IMR-90 (cell line): Measurements from ENCODE around the gene PLXNB1. TPM values are rescaled to one million over a fixed set of nuclear protein-coding genes. Genes with fewer than 3 reads are reported as not detected.

Source experiments
- ATAC-seq: fragments of 200-7000 bp; cut with Tn5 transposase; 2 replicates; pipeline ENCODE4 v1.9.1; 2020; ENCODE audit warnings: low read depth, mild to moderate bottlenecking, moderate library complexity
- BruUV-seq: library from RNA; stranded (reverse); fragments of 400-500 nt; replicated peaks from 2 replicates; lab custom pipeline; 2021; lab: Mats Ljungman, UMichigan
- CTCF ChIA-PET: fragments of 300-600 bp; formaldehyde crosslinking; extraction: SDS; loops from one replicate; lab custom pipeline; 2021; ENCODE audit warnings: antibody characterized with exemption; lab: Yijun Ruan, JAX
- POLR2A ChIA-PET: fragments of 300-600 bp; sonication (Branson Sonifier 250); formaldehyde crosslinking; loops from one replicate; lab custom pipeline; 2022; ENCODE audit warnings: antibody characterized with exemption; ENCODE audit not compliant: unreplicated experiment; lab: Charles Lee
- DNase-seq: peaks from one replicate; pipeline ENCODE4 v3.0.0; 2013
- H2AFZ ChIP-seq: replicated peaks from 2 replicates; pipeline ENCODE3; 2013; ENCODE audit warnings: low read length, mild to moderate bottlenecking; ENCODE audit not compliant: poor library complexity
- H2AK5ac ChIP-seq: 2 replicates; pipeline ENCODE4 v1.6.1; 2013; ENCODE audit warnings: low read depth, low read length, inconsistent platforms
- H2AK9ac ChIP-seq: replicated peaks from 2 replicates; pipeline ENCODE3; 2013; ENCODE audit warnings: mild to moderate bottlenecking, low read depth, low read length, moderate library complexity; ENCODE audit not compliant: poor library complexity
- H2BK120ac ChIP-seq: 2 replicates; pipeline ENCODE4 v1.6.1; 2013; ENCODE audit warnings: low read depth, low read length, inconsistent platforms
- H2BK15ac ChIP-seq: 3 replicates; pipeline ENCODE4 v1.6.1; 2013; ENCODE audit warnings: low read depth, low read length, inconsistent platforms
- H2BK20ac ChIP-seq: 2 replicates; pipeline ENCODE4 v1.6.1; 2013; ENCODE audit warnings: low read depth, mild to moderate bottlenecking, inconsistent platforms, low read length, moderate library complexity
- H2BK5ac ChIP-seq: 2 replicates; pipeline ENCODE4 v1.6.1; 2013; ENCODE audit warnings: mild to moderate bottlenecking, low read depth, low read length, inconsistent platforms; ENCODE audit not compliant: poor library complexity, severe bottlenecking
- H3K14ac ChIP-seq: replicated peaks from 2 replicates; pipeline ENCODE4 v1.6.1; 2013; ENCODE audit warnings: low read depth, low read length, inconsistent platforms
- H3K18ac ChIP-seq: 2 replicates; pipeline ENCODE4 v1.6.1; 2013; ENCODE audit warnings: low read depth, low read length, control low read depth
- H3K23ac ChIP-seq: 2 replicates; pipeline ENCODE4 v1.6.1; 2013; ENCODE audit warnings: low read depth, low read length, inconsistent platforms
- H3K27ac ChIP-seq: 2 replicates; pipeline ENCODE4 v1.5.1; 2013; ENCODE audit warnings: mild to moderate bottlenecking, control low read depth, low read length; ENCODE audit not compliant: insufficient read depth
- H3K27me3 ChIP-seq: 2 replicates; pipeline ENCODE4 v1.6.1; 2013; ENCODE audit warnings: low read length; ENCODE audit not compliant: control insufficient read depth, insufficient read depth
- H3K36me3 ChIP-seq: 2 replicates; pipeline ENCODE4 v1.6.1; 2013; ENCODE audit warnings: low read length, mixed read lengths; ENCODE audit not compliant: control insufficient read depth, insufficient read depth
- H3K4ac ChIP-seq: 2 replicates; pipeline ENCODE4 v1.6.1; 2013; ENCODE audit warnings: low read depth, low read length, inconsistent platforms
- H3K4me1 ChIP-seq: 2 replicates; pipeline ENCODE4 v1.6.1; 2013; ENCODE audit warnings: low read length, mixed read lengths; ENCODE audit not compliant: control insufficient read depth, insufficient read depth
- H3K4me2 ChIP-seq: 2 replicates; pipeline ENCODE4 v1.6.1; 2013; ENCODE audit warnings: low read depth, mild to moderate bottlenecking, control low read depth, low read length, moderate library complexity
- H3K4me3 ChIP-seq: 2 replicates; pipeline ENCODE4 v1.5.1; 2013; ENCODE audit warnings: low read depth, mild to moderate bottlenecking, control low read depth, low read length, moderate library complexity; ENCODE audit not compliant: insufficient read depth
- H3K56ac ChIP-seq: 2 replicates; pipeline ENCODE4 v1.6.1; 2013; ENCODE audit warnings: low read length, inconsistent platforms; ENCODE audit not compliant: insufficient read depth; ENCODE audit errors: extremely low read depth
- H3K79me1 ChIP-seq, 2 experiments: 2 replicates each; pipeline ENCODE4 v1.6.1; 2013; ENCODE audit warnings: low read length in 2 of 2, inconsistent platforms in 1 of 2, low read depth in 1 of 2
- H3K9ac ChIP-seq: 2 replicates; pipeline ENCODE4 v1.6.1; 2013; ENCODE audit warnings: low read depth, low read length, control low read depth
- H3K9me1 ChIP-seq: 2 replicates; pipeline ENCODE4 v1.6.1; 2013; ENCODE audit warnings: low read length, inconsistent platforms; ENCODE audit not compliant: insufficient read depth
- H3K9me3 ChIP-seq: 2 replicates; pipeline ENCODE4 v1.6.1; 2013; ENCODE audit warnings: low read length; ENCODE audit not compliant: control insufficient read depth, insufficient read depth
- H4K20me1 ChIP-seq: 2 replicates; pipeline ENCODE4 v1.6.1; 2013; ENCODE audit warnings: low read length, inconsistent platforms; ENCODE audit not compliant: insufficient read depth
- H4K5ac ChIP-seq: 2 replicates; pipeline ENCODE4 v1.6.1; 2013; ENCODE audit warnings: mild to moderate bottlenecking, low read depth, low read length, control low read depth
- H4K8ac ChIP-seq, 2 experiments: 2 replicates each; pipeline ENCODE4 v1.6.1; 2013; ENCODE audit warnings: low read depth in 2 of 2, low read length in 2 of 2, control low read depth in 1 of 2, inconsistent platforms in 1 of 2
- H4K91ac ChIP-seq: 2 replicates; pipeline ENCODE4 v1.6.1; 2013; ENCODE audit warnings: low read depth, low read length, inconsistent platforms; ENCODE audit not compliant: insufficient read depth
- BHLHE40 ChIP-seq: fragments of 150-350 bp; IDR thresholded peaks from 2 replicates; pipeline ENCODE4 v1.6.1; 2016; ENCODE audit warnings: mild to moderate bottlenecking, low read depth, low read length
- CEBPB ChIP-seq: IDR thresholded peaks from 2 replicates; pipeline ENCODE4 v1.6.1; 2012; ENCODE audit warnings: low read depth, low read length, improper control_type of control experiment
- CHD1 ChIP-seq: IDR thresholded peaks from 2 replicates; pipeline ENCODE4 v1.6.1; 2012; ENCODE audit warnings: low read depth, low read length, improper control_type of control experiment
- MAFK ChIP-seq: IDR thresholded peaks from 2 replicates; pipeline ENCODE4 v1.6.1; 2012; ENCODE audit warnings: low read depth, low read length, improper control_type of control experiment
- MAZ ChIP-seq: IDR thresholded peaks from 2 replicates; pipeline ENCODE4 v1.6.1; 2012; ENCODE audit warnings: low read depth, mild to moderate bottlenecking, low read length, improper control_type of control experiment, moderate library complexity, borderline replicate concordance
- MXI1 ChIP-seq: IDR thresholded peaks from 2 replicates; pipeline ENCODE4 v1.6.1; 2012; ENCODE audit warnings: low read depth, mild to moderate bottlenecking, low read length, moderate library complexity, borderline replicate concordance
- NFE2L2 ChIP-seq: fragments of 150-350 bp; IDR thresholded peaks from 2 replicates; pipeline ENCODE4 v1.6.1; 2016; ENCODE audit warnings: low read depth, mild to moderate bottlenecking, low read length
- POLR2A ChIP-seq: IDR thresholded peaks from 2 replicates; pipeline ENCODE4 v1.6.1; 2012; ENCODE audit warnings: mild to moderate bottlenecking, low read depth, low read length
- RAD21 ChIP-seq: IDR thresholded peaks from 2 replicates; pipeline ENCODE4 v1.6.1; 2012; ENCODE audit warnings: low read length, improper control_type of control experiment
- RCOR1 ChIP-seq: IDR thresholded peaks from 2 replicates; pipeline ENCODE4 v1.6.1; 2012; ENCODE audit warnings: mild to moderate bottlenecking, low read length, improper control_type of control experiment; ENCODE audit not compliant: insufficient replicate concordance
- RFX5 ChIP-seq: IDR thresholded peaks from 2 replicates; pipeline ENCODE4 v1.8.0; 2012; ENCODE audit warnings: low read depth, mild to moderate bottlenecking, low read length, moderate library complexity
- SMC3 ChIP-seq: fragments of 150-350 bp; IDR thresholded peaks from 2 replicates; pipeline ENCODE4 v1.6.1; 2016; ENCODE audit warnings: low read depth, mild to moderate bottlenecking, antibody characterized with exemption, low read length, moderate library complexity
- WGBS, 2 experiments: methylation state at CpG; one replicate each; pipeline versions ENCODE4 v1.1.5 to v1.1.7; 2013; ENCODE audit warnings: missing lambda C conversion rate in 2 of 2; ENCODE audit not compliant: insufficient read length in 1 of 2; ENCODE audit errors: extremely low coverage in 2 of 2; 5-methylcytosine and 5-hydroxymethylcytosine counted together
- dilution Hi-C: fragments of 300-500 bp; cut with HindIII; formaldehyde crosslinking; loops from one replicate; pipeline ENCODE4 v1.14.3; 2018; ENCODE audit warnings: low sequenced_read_pairs; ENCODE audit not compliant: unreplicated experiment
- in situ Hi-C: fragments of 300-500 bp; cut with MboI; formaldehyde crosslinking; loops from 3 replicates; pipeline ENCODE4 v1.14.3; 2019; ENCODE audit warnings: low sequenced_read_pairs, inconsistent platforms, mixed read lengths
- intact Hi-C: fragments of 100-400 bp; cut with micrococcal nuclease; formaldehyde crosslinking; loops from 2 replicates; pipeline ENCODE4 v1.10.0; 2022
- polyA plus RNA-seq, 3 experiments: library from polyadenylated mRNA; depleted of rRNA; stranded (reverse); fragments of >200 nt; gene quantifications; 2 replicates each; pipeline ENCODE4 v1.2.3, GENCODE V29; 2012; ENCODE audit warnings: low replicate concordance in 1 of 3
- total RNA-seq: library from RNA; depleted of rRNA; stranded (reverse); fragments of >200 nt; gene quantifications from 2 replicates; pipeline ENCODE4 v1.2.3, GENCODE V29; 2012
- TF ChIP-seq, protein P1 (sequence below): fragments of 150-350 bp; IDR thresholded peaks from 2 replicates; pipeline ENCODE4 v1.6.1; 2017; ENCODE audit warnings: mild to moderate bottlenecking, antibody characterized with exemption, low read length, low read depth
- TF ChIP-seq, protein P2 (sequence below): fragments of 150-350 bp; IDR thresholded peaks from 2 replicates; pipeline ENCODE4 v1.6.1; 2016; ENCODE audit warnings: low read depth, mild to moderate bottlenecking, low read length, moderate library complexity, borderline replicate concordance

PLXNB1 gene
- total and polyA plus RNA-seq, 2 of the 4 experiments (the other 2 are of a cell fraction) = 5.2 to 25.3 TPM

DNA sequence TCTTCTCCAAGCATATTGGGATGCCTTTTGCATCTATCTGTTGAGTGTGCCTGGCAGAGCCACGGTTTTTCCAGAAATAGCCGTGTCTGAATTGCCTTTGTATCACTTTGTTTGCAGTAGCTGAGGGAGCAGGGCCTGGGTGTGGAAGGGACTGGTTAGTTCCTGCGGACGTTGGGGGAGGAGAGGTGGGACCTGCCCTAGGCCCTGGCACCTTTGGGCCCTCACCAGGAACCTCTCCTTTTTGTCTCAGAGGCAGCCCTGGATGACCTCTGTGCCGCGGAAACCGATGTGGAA, 35.3 kb upstream of the PLXNB1 start:
- ChIA-PET CTCF (no interaction called here), POLR2A (no interaction called here)
- Histone ChIP-seq H3K4me2 (peak overlapping the region; percentile 6; the same call in 1 of the 2 replicates), H3K4ac (peak overlapping the region; percentile 46), H4K8ac (peak overlapping the region in 1 of 2 experiments; percentile 69; a peak in 1 of 4 replicates), H3K4me1 (peaks cover 19% of the 10 kb centered on the region), H3K56ac (no peak overlapping the region), H3K36me3 (peaks cover 45% of the 10 kb centered on the region), H4K5ac (peak overlapping the region; percentile 18; the same call in 1 of the 2 replicates), H2BK20ac (no peak overlapping the region), H2AK5ac (peak overlapping the region; percentile 44), H2AK9ac (peak overlapping the region; percentile 100), H4K20me1 (no peaks in the 10 kb centered on the region; the same call in 1 of the 2 replicates), H2BK5ac (peak overlapping the region; percentile 27), H3K79me1 (peaks cover 0 to 41% of the 10 kb centered on the region in 2 experiments; a peak in 3 of 4 replicates), H2BK15ac (no peak overlapping the region), H3K27me3 (no peaks in the 10 kb centered on the region), H3K14ac (no peak overlapping the region), H2AFZ (peak overlapping the region; percentile 93), H4K91ac (peak overlapping the region; percentile 25; the same call in 1 of the 2 replicates), H2BK120ac (peak overlapping the region; percentile 8; the same call in 1 of the 2 replicates), H3K27ac (peak overlapping the region; percentile 42), H3K4me3 (no peak overlapping the region), H3K9me3 (no peaks in the 10 kb centered on the region), H3K23ac (no peak overlapping the region), H3K9ac (peak overlapping the region; percentile 3; the same call in 1 of the 2 replicates), H3K9me1 (peaks cover 8% of the 10 kb centered on the region; the same call in 1 of the 2 replicates), H3K18ac (no peak overlapping the region)
- in situ Hi-C loops = loop anchor here (5.0 to 10.0 kb wide), 2 partner anchors 92 to 200 kb away; partner anchors contain the start of genes CELSR3 and PFKFB4
- BruUV-seq = no TSS peak
- dilution Hi-C loops = no loop called here
- WGBS, 2 experiments = 60% methylated on average over 1 of the region's 7 CpGs; no CpG with 5 or more reads in 1 of the 2 experiments
- TF ChIP-seq MXI1 = no peak
- TF ChIP-seq SMC3 = no peak
- no peak for TF ChIP-seq NFE2L2
- TF ChIP-seq CHD1 = no peak
- TF ChIP-seq RAD21 = no peak
- no peak for TF ChIP-seq CEBPB
- no peak for TF ChIP-seq RCOR1
- TF ChIP-seq MAFK = no peak
- no peak for TF ChIP-seq BHLHE40
- TF ChIP-seq, protein P1, sequence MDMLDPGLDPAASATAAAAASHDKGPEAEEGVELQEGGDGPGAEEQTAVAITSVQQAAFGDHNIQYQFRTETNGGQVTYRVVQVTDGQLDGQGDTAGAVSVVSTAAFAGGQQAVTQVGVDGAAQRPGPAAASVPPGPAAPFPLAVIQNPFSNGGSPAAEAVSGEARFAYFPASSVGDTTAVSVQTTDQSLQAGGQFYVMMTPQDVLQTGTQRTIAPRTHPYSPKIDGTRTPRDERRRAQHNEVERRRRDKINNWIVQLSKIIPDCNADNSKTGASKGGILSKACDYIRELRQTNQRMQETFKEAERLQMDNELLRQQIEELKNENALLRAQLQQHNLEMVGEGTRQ = no peak
- no peak for TF ChIP-seq MAZ
- TF ChIP-seq, protein P2, sequence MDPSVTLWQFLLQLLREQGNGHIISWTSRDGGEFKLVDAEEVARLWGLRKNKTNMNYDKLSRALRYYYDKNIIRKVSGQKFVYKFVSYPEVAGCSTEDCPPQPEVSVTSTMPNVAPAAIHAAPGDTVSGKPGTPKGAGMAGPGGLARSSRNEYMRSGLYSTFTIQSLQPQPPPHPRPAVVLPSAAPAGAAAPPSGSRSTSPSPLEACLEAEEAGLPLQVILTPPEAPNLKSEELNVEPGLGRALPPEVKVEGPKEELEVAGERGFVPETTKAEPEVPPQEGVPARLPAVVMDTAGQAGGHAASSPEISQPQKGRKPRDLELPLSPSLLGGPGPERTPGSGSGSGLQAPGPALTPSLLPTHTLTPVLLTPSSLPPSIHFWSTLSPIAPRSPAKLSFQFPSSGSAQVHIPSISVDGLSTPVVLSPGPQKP = no peak
- no peak for TF ChIP-seq POLR2A
- TF ChIP-seq RFX5 = no peak
- intact Hi-C loops = loop anchor here (1.0 to 5.0 kb wide), 3 partner anchors 83 to 222 kb away; partner anchors contain the start of genes NCKIPSD and SLC26A6
- no peak for ATAC-seq
- no peak for DNase-seq
